Measurements from ENCODE around the gene CECR2.

- TF ChIP-seq, protein P1, sequence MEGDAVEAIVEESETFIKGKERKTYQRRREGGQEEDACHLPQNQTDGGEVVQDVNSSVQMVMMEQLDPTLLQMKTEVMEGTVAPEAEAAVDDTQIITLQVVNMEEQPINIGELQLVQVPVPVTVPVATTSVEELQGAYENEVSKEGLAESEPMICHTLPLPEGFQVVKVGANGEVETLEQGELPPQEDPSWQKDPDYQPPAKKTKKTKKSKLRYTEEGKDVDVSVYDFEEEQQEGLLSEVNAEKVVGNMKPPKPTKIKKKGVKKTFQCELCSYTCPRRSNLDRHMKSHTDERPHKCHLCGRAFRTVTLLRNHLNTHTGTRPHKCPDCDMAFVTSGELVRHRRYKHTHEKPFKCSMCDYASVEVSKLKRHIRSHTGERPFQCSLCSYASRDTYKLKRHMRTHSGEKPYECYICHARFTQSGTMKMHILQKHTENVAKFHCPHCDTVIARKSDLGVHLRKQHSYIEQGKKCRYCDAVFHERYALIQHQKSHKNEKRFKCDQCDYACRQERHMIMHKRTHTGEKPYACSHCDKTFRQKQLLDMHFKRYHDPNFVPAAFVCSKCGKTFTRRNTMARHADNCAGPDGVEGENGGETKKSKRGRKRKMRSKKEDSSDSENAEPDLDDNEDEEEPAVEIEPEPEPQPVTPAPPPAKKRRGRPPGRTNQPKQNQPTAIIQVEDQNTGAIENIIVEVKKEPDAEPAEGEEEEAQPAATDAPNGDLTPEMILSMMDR (IDR thresholded peaks at IDR 0.05): no peak
- TF ChIP-seq POLR2AphosphoS5 (IDR thresholded peaks at IDR 0.05) (no peak), POLR2A (IDR thresholded peaks at IDR 0.05; ENCODE audit: low read depth) (no peak), EP300 (IDR thresholded peaks at IDR 0.05) (no peak)
Measured at GRCh38 chr22:17589810-17590375, 220.6 kb downstream of the CECR2 start.
